Choroid plexus epithelial cell (primary cell): ENCODE measurements around the gene PPAN.
A peak's percentile ranks its signal among the peaks of the same experiment; 100 is the strongest.

Experiments used
- DNase-seq: peaks from one replicate; pipeline ENCODE4 v3.0.0-alpha.2; 2010; ENCODE audit warnings: low read depth
- H3K4me3 ChIP-seq: 2 replicates; pipeline ENCODE4 v1.5.1; 2011; ENCODE audit warnings: low read depth, mild to moderate bottlenecking, control low read depth, low read length, moderate library complexity
- CTCF ChIP-seq: conservative IDR thresholded peaks from 2 replicates; pipeline ENCODE4 v1.5.1; 2011; ENCODE audit warnings: low read depth, mild to moderate bottlenecking, control low read depth, inconsistent platforms, low read length, moderate library complexity

Gene PPAN

DNA sequence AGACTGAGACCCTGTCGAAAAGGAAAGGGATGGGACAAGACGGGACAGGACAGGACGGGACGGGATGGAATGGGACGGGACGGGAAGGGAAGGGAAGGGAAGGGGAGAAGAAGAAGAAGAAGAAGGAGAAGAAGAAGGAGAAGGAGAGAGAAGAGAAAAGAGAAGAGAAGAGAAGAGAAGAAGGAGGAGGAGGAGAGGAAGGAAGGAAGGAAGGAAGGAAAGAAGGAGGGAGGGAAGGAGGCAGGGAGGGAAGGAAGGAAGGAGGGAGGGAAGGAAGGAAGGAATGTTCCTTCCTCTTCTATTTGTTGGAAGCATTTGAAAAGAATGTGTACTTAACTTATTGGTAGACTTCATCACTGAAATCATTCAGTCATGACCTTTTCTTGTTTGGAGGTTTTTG lies 29.6 kb upstream of the PPAN start:
- DNase-seq: no peak
- no peak overlapping the region for H3K4me3 ChIP-seq
- no peak for TF ChIP-seq CTCF

GRCh38 chr19:10078329-10078728 lies 27.8 kb upstream of the PPAN start:
- no peak for DNase-seq
- H3K4me3 ChIP-seq: no peak overlapping the region
- no peak for TF ChIP-seq CTCF

- no peak overlapping the region for H3K4me3 ChIP-seq
- no peak for DNase-seq
- TF ChIP-seq CTCF: no peak
These were observed 27.1 kb upstream of the PPAN start for GRCh38 chr19:10079031-10079453.

GRCh38 chr19:10083911-10084310 lies 22.3 kb upstream of the PPAN start:
- H3K4me3 ChIP-seq: no peak overlapping the region
- no peak for DNase-seq

DNA sequence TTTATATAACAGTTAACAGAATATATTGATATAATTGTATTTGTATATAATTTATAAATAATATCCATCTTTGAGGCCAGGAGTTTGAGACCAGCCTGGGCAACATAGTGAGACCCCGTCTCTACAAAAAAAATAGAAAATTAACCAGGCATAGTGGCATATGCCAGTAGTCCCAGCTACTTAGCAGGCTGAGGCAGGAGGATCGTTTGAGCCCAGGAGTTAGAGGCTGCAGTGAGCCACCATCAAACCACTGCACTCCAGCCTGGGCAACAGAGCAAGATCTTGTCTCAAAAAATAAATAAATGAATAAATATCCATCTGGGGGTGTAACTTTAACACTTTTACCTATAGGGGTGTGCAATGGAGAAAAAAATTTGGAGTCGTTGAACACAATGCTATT lies 21.4 kb upstream of the PPAN start:
- DNase-seq: no peak
- no peak for TF ChIP-seq CTCF
- no peak overlapping the region for H3K4me3 ChIP-seq

More at GRCh38 chr19:10083911-10084310, 22.3 kb upstream of the PPAN start:
- no peak for TF ChIP-seq CTCF

DNA sequence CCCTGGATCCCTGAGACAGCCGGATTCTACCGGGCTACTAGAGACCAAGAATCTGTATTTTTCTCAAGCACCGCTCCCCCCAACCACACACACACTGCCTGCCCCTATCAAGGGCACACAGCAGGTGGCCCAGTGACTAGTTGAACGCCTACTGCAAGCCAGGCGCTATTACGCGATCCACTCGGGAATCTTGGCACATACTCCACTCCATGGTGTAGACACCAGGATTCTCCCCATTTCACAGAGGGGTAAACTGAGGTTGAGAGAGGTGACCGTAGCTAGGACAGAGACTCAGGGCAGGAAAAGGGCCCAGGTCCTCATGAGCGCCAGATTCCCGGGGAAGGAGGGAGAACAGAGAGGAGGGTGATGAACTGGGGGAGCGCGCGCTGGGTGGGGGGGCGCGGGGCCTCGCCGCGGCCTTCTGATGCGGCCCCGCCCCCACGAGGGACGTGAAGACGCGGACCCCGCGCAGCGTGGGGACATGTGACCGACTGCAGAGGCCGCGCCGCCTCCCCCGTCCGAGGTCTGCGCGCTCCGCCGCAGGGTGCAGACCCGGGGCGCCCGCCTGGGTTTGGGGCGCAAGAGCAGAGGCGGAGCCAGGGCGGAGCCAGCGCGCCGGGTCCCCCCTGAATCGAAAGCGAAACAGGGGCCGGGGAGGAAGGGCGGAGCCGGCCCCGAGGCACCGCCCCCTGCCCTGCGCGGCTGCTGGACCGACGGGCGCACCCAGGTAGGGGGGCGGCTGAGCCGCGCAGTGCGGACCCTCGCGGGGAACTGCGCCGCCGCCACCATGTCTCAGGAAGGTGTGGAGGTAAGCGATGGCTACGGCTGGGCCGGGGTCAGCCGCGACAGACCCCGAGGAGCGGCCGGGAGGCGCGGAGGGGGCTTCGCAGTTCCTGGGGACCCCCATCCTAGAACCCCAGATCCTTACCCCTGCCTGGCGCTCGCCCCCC lies 20.2 kb upstream of the PPAN start, which contains the start of gene SHFL:
SHFL (plus strand) TSS at position 677 of the 950 bp plus-strand sequence; CDS start at position 788, 111 bp downstream.
- peak; percentile 72 for DNase-seq

More for the DNA sequence above, 20.2 kb upstream of the PPAN start, which contains the start of gene SHFL:
- no peak for TF ChIP-seq CTCF
- H3K4me3 ChIP-seq: peak within 1 kb of the TSS; percentile 95
